ENCODE results near the gene ALDH18A1. TPM values are rescaled to one million over a fixed set of nuclear protein-coding genes. Genes with fewer than 3 reads are reported as not detected.
A peak's percentile ranks its signal among the peaks of the same experiment; 100 is the strongest.
"Not testable (repeated sequence)": the region's sequence is repeated elsewhere in the genome, so short reads cannot be mapped to it uniquely, and the experiment has no call there.

Gene ALDH18A1
- total RNA-seq, result 104 and 110 TPM in 2 replicates

- DNase-seq, result peak; percentile 93
Measured at GRCh38 chr10:95656291-95657164, at the start of gene ALDH18A1. Gene ALDH18A1, minus strand, starts transcription at chr10:95656711. Its CDS starts 3,334 bp downstream, at chr10:95653377.

DNA sequence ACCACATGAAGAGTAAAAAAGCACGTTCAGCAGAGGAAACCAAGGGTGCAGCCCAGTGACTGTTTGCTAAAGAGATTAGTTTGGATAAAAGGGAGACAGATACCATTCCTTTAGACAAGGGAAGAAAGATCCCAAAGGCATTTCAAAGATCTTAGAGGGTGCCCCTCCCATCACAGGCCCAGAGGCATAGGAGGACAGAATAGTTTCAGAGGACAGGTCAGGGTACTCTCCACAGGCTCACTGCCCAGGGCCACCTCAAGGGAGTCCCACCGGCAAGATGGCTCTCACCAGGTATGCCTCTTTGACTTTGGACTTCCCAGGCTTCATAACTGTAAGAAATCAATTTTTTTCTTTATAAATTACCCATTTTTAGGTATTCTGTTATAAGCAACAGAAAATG, 41.9 kb upstream of the ALDH18A1 start:
- no peak for DNase-seq

DNA sequence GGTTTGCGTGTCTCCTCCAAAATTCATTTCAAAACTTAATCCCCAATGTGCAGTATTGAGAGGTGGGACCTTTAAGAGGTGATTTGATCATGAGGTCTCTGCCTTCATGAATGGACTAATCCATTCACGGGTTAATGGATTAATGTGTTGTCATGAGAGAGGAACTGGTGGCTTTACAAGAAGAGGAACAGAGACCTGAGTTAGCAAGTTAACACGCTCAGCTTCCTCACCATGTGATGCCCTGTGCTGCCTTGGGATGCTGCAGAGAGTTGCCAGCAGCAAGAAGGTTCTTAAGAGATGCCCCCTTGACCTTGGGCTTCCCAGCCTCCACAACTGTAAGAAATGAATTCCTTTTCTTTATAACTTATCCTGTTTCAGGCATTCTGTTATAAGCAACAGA, 40.9 kb upstream of the ALDH18A1 start:
- DNase-seq, result no peak

- DNase-seq, result no peak
Measured at GRCh38 chr10:95694665-95695064, 38.2 kb upstream of the ALDH18A1 start.

DNA sequence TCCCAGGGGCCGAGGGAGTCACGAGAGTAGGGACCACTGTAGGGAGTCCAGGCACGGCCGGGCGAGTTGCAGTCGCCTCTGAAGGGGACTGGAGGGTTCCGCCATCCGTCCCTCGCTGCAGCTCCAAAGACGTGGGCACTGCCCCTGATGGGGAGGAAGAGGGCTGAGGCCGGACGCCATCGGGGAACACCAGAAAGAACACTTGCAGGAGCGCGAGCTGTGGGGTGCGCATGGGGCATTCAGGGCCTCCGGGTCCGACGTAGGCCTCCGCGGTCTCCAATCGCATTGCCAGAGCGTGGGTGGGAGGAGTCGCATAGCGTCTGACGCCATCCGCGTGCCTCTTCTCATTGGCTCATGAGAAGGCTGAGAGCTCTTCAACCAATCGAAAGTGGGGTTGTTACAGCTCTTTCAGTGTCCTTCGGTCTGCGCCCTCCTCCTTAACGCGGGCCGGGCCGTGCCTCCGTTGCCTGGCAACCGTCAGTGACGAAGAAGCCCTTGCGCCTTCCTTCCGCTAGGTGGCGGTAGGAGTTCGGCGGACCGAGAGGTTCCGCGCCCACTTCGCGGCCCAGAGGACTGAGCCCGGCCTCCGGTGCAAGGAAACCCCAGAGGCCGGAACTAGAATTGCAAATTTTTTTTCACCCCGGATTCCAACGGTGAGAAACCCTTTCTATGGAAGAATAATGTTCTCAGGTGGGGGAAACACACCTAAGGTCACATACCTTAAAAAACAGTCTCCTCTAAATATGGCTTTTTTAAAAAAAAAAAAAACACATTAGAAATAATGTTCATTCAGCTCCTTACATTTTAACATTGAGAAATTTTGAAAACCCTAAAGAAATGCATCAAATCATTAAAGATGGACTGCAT, 37.4 kb upstream of the ALDH18A1 start, which contains the start of gene TCTN3:
Gene TCTN3, minus strand, starts transcription at position 260 of the 867 bp plus-strand sequence. Its CDS starts 28 bp downstream, at position 232.
- peak; percentile 100 for DNase-seq

GRCh38 chr10:95693071-95693667, 36.7 kb upstream of the ALDH18A1 start:
- DNase-seq, result peak; percentile 15

- DNase-seq, result no peak
Measured at GRCh38 chr10:95691281-95691680, 34.8 kb upstream of the ALDH18A1 start.

DNA sequence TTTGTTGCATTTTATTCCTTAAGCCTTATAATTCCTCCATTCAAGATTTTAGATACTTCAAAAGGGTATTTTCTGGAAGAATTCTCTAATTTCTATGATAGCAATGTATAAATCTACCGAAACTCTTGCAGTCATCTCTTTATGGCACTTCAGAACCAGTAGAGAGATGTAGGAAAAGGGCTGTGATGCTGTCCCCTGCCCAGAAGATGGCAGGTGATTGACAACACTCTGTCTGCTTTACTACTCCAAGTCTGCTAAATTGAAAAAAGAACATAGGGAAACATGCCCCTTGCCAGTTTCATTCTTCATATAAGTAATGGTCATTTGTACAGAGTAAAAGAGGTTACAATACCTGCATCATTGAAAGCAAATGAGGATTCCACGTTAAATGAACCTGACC, 32.1 kb upstream of the ALDH18A1 start:
- DNase-seq, result no peak

- DNase-seq, result no peak
Measured at GRCh38 chr10:95683966-95684365, 27.5 kb upstream of the ALDH18A1 start.

DNA sequence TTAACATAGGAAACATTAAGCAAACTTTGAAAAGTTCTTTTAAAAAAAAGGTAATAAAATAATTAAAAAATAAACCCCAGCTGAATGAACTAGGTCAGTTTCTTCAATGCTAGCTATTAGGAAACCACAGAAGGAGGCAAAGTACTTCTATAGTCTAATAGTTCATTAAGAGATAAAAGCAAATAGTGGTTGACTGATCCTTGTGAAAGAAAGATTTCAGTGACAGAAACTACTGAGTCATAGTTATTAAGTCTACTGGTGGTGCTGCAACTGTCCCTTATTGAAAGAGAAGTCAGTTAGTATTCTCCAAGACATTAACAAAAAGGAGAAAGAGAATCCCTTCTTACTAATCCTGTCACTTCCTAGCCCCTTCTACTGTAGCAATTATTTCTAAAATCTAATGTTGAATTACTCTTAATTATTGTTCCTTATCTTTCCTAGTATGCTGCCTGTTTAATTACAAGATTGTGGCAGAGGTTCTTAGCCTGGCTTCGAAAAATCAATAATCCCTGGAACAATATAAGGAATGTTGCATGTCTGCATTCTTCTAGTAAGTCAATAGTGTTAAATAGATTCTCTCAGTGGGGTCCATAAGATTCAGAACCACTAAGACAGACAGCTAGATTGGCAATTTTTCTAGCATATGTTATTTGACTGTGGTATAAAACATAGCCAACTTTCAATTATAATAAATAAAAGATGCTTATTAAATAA, 19.0 kb upstream of the ALDH18A1 start:
- DNase-seq, result no peak

DNA sequence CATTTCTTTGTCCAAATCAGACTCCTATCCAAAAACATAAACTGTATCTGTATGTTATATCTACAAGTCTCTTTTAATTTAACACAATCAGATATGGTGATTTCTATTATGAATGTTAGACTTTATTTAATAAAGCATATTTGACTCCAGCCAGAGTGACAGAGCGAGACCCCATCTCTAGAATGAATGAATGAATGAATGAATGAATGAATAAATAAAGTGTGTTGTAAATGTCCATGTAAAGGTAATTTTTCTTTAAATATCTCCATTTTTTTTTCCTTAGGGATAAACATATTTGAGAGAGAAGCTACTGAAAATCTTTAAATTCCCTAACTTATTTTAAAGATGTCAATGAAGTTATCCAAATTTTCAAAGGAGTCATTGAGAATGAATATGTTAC, 18.1 kb upstream of the ALDH18A1 start:
- no peak for DNase-seq

DNA sequence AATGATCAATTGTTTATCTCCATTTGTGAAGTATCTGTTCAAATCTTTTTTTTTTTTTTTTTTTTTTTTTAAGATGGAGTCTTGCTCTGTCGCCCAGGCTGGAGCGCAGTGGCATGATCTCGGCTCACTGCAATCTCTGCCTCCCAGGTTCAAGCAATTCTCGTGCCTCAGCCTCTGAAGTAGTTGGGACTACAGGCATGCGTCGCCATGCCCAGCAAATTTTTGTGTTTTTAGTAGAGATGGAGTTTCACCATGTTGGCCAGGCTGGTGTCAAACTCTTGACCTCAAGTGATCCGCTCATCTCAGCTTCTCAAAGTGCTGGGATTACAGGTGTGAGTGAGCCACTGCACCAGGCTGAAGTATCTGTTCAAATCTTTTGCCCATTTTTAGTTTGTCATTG, 16.1 kb upstream of the ALDH18A1 start:
- DNase-seq, result not testable (repeated sequence)

DNA sequence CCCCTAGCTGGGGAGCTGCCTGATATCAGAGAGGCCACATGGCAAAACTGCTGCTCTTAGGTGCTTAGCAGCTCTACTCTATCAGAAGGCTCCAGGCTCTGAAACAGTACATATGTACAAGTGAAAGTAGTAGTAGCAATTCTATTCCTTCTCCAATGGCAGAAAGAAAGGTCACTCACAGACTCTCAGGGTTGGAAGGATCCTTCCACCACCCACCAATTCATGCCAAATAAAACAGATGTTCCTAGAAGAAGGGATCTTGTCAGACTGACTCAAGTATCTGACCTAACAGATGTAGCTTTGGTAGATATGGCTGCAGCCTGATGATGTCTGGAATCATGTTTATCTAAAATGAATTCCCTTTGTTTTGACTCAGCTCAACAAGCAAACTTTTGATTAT, 8.0 kb upstream of the ALDH18A1 start:
- no peak for DNase-seq

GRCh38 chr10:95663496-95663895, 7.0 kb upstream of the ALDH18A1 start:
- DNase-seq, result no peak

DNA sequence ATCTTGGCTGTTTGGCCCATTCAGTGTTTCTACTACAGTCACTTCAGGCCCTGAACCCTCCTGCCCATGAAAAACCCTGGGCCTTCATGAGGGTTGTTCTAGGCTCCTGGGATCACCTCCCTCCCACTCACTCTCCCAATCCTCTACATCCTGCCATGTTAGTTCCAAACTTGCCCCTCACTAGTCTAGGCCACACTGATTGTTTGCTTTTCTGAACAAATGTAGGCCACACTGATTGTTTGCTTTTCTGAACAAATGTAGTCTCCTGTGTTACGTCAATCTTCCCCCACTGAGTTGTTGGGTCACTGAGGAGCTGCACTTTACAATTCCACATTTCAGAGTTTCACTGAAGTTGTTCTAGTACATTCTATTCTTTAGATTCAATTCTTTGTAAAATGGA, 5.3 kb upstream of the ALDH18A1 start:
- DNase-seq, result no peak

DNA sequence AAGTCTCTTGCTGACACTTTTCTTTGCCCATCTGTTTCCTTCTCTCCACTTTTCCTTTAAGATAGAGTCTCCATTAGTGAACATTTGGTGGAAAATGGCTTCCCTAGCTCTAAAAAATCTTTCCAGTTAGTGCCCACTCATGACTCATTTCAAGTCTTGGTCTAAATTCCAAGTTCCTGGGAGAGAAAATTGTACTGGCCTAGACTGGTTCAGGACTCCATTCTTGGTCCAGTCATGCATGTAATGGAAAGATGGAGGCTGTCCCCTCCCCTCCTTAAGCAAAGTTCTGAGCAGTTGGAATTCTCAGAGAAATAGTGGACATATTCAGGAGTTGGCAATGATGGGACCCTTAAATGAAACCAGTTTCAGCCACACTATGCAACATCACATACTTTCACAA, 3.8 kb upstream of the ALDH18A1 start:
- DNase-seq, result no peak

GRCh38 chr10:95657250-95657649, 739 bp upstream of the ALDH18A1 start:
- no peak for DNase-seq

DNA sequence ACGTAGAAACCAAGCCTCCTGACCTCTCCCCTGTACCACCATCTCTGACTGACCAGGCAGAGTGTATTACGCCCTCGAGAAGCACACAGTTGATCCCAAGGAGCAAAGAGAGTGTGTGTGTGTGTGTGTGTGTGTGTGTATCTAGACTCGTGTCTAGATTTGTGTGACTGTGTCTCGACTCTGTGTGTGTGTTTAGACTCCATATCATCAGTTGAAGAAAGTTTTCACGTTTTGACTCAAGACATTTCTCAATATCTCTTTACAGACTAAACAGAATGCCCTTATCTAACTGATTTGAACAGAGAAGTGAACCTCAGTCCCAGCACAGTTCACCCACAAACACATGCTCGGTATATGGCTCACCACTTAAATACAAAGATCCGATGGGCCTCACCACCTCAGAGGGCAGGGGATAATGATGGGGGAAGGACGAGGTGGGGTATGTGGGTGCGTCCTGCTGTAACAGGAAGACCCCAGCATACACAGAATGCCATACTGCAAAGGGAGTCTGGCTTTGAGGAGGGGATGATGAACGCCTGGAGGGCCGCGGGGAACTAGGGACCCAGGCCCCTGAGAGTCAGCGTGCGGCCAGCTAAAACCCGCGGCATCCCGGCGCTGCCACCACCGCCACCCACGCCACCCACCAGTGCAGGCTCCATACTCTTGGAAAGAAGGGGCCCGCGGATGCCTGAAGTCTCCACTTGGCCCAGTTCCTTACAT, 780 bp downstream of the ALDH18A1 start:
- DNase-seq, result peak; percentile 37

DNA sequence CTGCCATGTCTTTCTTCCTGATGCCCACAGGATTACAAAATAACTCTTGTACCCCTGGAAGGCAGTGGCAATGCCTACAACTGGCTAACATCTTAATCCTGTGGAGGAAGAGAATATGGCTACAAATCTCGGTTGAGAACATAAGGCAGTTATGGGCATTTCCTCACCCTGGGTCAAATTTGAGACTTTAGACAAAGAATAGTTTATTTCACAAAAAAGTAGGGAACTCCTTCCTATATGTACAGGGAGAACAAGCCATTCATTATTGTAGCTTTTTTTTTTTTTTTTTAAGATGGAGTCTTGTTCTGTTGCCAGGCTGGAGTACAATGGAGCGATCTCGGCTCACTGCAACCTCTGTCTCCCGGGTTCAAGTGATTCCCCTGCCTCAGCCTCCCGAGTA, 2.6 kb downstream of the ALDH18A1 start:
- no peak for DNase-seq

GRCh38 chr10:95651346-95652060, 5.0 kb downstream of the ALDH18A1 start:
- DNase-seq, result no peak

- no peak for DNase-seq
Measured at GRCh38 chr10:95650232-95650631, 6.3 kb downstream of the ALDH18A1 start.

Data from dermis blood vessel endothelial cell (primary cell).